Uterus (tissue), 4 donors: ENCODE data around the gene PRRG3. TPM values are rescaled to one million over a fixed set of nuclear protein-coding genes. Genes with fewer than 3 reads are reported as not detected.
A peak's percentile ranks its signal among the peaks of the same experiment; 100 is the strongest.

ENCODE experiments used
- DNase-seq, 2 donors: peaks; one replicate each; pipeline ENCODE4 v3.0.0-alpha.2; 2019 to 2020
- H3K27ac ChIP-seq, 2 donors: fragments of 200-600 bp; sonication (generic); 1 replicate in 1 of 2; 2 replicates in 1 of 2; pipeline ENCODE4 v1.5.1; 2016 to 2018
- H3K27me3 ChIP-seq, 2 donors: fragments of 200-600 bp; sonication (generic); one replicate each; pipeline ENCODE4 v1.5.1; 2018 to 2019; ENCODE audit warnings: control low read depth in 1 of 2
- H3K36me3 ChIP-seq, 2 donors: fragments of 200-600 bp; sonication (generic); one replicate each; pipeline ENCODE4 v1.5.1; 2019; ENCODE audit warnings: control low read depth in 1 of 2
- H3K4me1 ChIP-seq, 2 donors: fragments of 200-600 bp; sonication (generic); one replicate each; pipeline ENCODE4 v1.5.1; 2018 to 2019; ENCODE audit warnings: control low read depth in 1 of 2
- H3K4me3 ChIP-seq, 2 donors: fragments of 200-600 bp; sonication (generic); 1 replicate in 1 of 2; 2 replicates in 1 of 2; pipeline ENCODE4 v1.5.1; 2018 to 2019; ENCODE audit warnings: mild to moderate bottlenecking in 1 of 2
- H3K9me3 ChIP-seq, 2 donors: fragments of 200-600 bp; sonication (generic); one replicate each; pipeline ENCODE4 v1.5.1; 2019; ENCODE audit warnings: control low read depth in 1 of 2
- POLR2A ChIP-seq, 2 donors: fragments of 450-650 bp; IDR thresholded peaks; one replicate each; pipeline ENCODE4 v1.6.1; 2016; ENCODE audit warnings: antibody characterized with exemption in 2 of 2, mild to moderate bottlenecking in 1 of 2, moderate library complexity in 1 of 2
- intact Hi-C: fragments of 100-400 bp; cut with DNase I; formaldehyde crosslinking; loops from one replicate; pipeline ENCODE4 v1.15.1; 2023; ENCODE audit warnings: low total_unique reads
- total RNA-seq, 4 donors: library from RNA; depleted of rRNA in 3 of 4; stranded (reverse); fragments of >200 nt in 3 of 4; gene quantifications; one replicate each; pipeline versions ENCODE4 v1.1.0 to v1.2.4, GENCODE V29; 2014 to 2023
- TF ChIP-seq, protein P1 (sequence below), 4 experiments: fragments of 200-600 bp in 2 of 4; fragments of 450-650 bp in 2 of 4; sonication (generic) in 2 of 4; IDR thresholded peaks; one replicate each; pipeline ENCODE4 v1.5.1; 2016 to 2019; ENCODE audit warnings: antibody characterized with exemption in 4 of 4, mild to moderate bottlenecking in 2 of 4, moderate library complexity in 1 of 4
- donor health status: DM: yes; HTN: yes; CAD: no.

The PRRG3 gene
- total RNA-seq, 4 donors from 2014 or later, result 2.3 to 9.6 TPM; not detected in 2

DNA sequence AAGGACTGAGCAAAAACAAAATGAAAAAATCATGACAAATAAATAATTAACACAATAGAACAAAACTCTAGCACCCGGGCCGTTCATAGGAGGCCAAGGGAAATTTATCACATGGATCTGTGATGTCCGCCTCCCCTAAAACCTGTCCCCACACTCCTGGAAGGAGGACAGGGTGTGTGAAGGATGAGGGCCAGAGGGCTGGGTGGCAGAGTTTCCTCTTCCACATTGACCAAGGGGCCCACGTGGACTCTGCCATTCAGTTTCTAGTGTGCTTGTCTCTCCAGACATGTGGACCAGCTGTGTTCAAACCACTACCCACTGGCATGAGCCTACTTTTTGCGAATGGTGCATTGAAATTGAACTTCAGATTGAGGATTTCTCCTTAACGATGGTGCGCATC, 6.3 kb downstream of the PRRG3 start:
- intact Hi-C loops, result no loop called here
- Histone ChIP-seq H3K4me1 (no peaks in the 10 kb centered on the region), H3K27ac (no peak overlapping the region), H3K4me3 (no peak overlapping the region), H3K36me3 (no peaks in the 10 kb centered on the region), H3K9me3 (no peaks in the 10 kb centered on the region), H3K27me3 (no peaks in the 10 kb centered on the region)
- TF ChIP-seq, protein P1, sequence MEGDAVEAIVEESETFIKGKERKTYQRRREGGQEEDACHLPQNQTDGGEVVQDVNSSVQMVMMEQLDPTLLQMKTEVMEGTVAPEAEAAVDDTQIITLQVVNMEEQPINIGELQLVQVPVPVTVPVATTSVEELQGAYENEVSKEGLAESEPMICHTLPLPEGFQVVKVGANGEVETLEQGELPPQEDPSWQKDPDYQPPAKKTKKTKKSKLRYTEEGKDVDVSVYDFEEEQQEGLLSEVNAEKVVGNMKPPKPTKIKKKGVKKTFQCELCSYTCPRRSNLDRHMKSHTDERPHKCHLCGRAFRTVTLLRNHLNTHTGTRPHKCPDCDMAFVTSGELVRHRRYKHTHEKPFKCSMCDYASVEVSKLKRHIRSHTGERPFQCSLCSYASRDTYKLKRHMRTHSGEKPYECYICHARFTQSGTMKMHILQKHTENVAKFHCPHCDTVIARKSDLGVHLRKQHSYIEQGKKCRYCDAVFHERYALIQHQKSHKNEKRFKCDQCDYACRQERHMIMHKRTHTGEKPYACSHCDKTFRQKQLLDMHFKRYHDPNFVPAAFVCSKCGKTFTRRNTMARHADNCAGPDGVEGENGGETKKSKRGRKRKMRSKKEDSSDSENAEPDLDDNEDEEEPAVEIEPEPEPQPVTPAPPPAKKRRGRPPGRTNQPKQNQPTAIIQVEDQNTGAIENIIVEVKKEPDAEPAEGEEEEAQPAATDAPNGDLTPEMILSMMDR (IDR thresholded peaks at IDR 0.05), result no peak
- TF ChIP-seq POLR2A (IDR thresholded peaks at IDR 0.05), result no peak
- DNase-seq, result no peak

- Histone ChIP-seq H3K4me3 (no peak overlapping the region), H3K4me1 (no peaks in the 10 kb centered on the region), H3K9me3 (no peaks in the 10 kb centered on the region), H3K27ac (no peak overlapping the region), H3K27me3 (no peaks in the 10 kb centered on the region), H3K36me3 (no peaks in the 10 kb centered on the region)
- intact Hi-C loops, result no loop called here
- no peak for DNase-seq
- no peak for TF ChIP-seq POLR2A (IDR thresholded peaks at IDR 0.05)
- TF ChIP-seq, protein P1 (IDR thresholded peaks at IDR 0.05), result no peak
Observed at GRCh38 chrX:151702026-151702714, 6.9 kb downstream of the PRRG3 start.

- Histone ChIP-seq H3K27ac (no peak overlapping the region), H3K9me3 (no peaks in the 10 kb centered on the region), H3K36me3 (no peaks in the 10 kb centered on the region), H3K4me1 (no peaks in the 10 kb centered on the region), H3K4me3 (no peak overlapping the region), H3K27me3 (no peaks in the 10 kb centered on the region)
- intact Hi-C loops, result no loop called here
- no peak for TF ChIP-seq POLR2A (IDR thresholded peaks at IDR 0.05)
- TF ChIP-seq, protein P1 (IDR thresholded peaks at IDR 0.05), result no peak
- DNase-seq, result no peak
Observed at GRCh38 chrX:151702741-151703340, 7.6 kb downstream of the PRRG3 start.

GRCh38 chrX:151703487-151703886, 8.2 kb downstream of the PRRG3 start:
- Histone ChIP-seq H3K4me1 (no peaks in the 10 kb centered on the region), H3K27ac (no peak overlapping the region), H3K36me3 (no peaks in the 10 kb centered on the region), H3K27me3 (no peaks in the 10 kb centered on the region), H3K4me3 (no peak overlapping the region), H3K9me3 (no peaks in the 10 kb centered on the region)
- TF ChIP-seq, protein P1 (IDR thresholded peaks at IDR 0.05), result no peak
- no peak for TF ChIP-seq POLR2A (IDR thresholded peaks at IDR 0.05)
- intact Hi-C loops, result no loop called here
- DNase-seq, result peak; percentile 28 to 44

DNA sequence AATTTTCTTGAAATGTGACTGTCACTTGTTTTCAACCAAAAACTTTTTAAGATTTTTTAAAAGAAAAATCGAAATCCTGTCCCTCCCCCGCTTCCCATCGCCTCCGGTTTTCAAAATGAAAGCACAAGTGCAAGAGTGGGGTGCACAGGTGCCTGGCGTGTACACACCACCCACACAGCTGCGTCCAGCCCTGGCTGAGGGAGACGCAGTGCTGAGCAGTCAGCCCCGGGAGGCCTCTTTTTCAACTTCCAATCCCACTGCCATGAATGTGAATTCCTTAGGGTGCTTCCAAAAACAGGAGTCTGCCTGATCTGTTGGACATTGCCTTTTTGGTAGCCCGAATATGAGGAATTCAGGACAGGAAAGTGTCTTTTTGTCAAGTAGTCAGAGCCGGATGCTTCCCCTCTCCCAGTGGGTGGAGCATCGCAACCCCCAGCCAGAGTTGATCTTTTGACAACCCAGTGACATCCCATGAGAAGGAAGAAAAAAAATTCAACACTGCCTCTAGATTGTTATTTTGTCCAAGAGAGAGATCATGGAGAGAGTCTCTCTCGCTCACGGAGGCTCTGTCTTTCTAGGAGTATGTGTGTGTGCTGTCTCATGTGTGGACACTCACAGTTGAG, 8.9 kb downstream of the PRRG3 start:
- Histone ChIP-seq H3K9me3 (no peaks in the 10 kb centered on the region), H3K36me3 (no peaks in the 10 kb centered on the region), H3K4me3 (no peak overlapping the region), H3K27me3 (no peaks in the 10 kb centered on the region), H3K27ac (no peak overlapping the region), H3K4me1 (no peaks in the 10 kb centered on the region)
- DNase-seq, result no peak
- intact Hi-C loops, result no loop called here
- TF ChIP-seq, protein P1 (IDR thresholded peaks at IDR 0.05), result no peak
- no peak for TF ChIP-seq POLR2A (IDR thresholded peaks at IDR 0.05)
